ENCODE measurements around the gene NT5M.

Gene NT5M

GRCh38 chr17:17343896-17344506 is 40.8 kb downstream of the NT5M start:
- DNase-seq (ENCODE audit: low read depth) = no peak

- no peak for DNase-seq (ENCODE audit: low read depth)
Observed at GRCh38 chr17:17344507-17345293, 41.5 kb downstream of the NT5M start.

- DNase-seq (ENCODE audit: low read depth) = no peak
Observed at GRCh38 chr17:17345294-17345597, 42.1 kb downstream of the NT5M start.

- DNase-seq (ENCODE audit: low read depth) = no peak
Observed at GRCh38 chr17:17345686-17346427, 42.7 kb downstream of the NT5M start.

- DNase-seq (ENCODE audit: low read depth) = no peak
Observed at GRCh38 chr17:17346428-17347233, 43.5 kb downstream of the NT5M start.

DNA sequence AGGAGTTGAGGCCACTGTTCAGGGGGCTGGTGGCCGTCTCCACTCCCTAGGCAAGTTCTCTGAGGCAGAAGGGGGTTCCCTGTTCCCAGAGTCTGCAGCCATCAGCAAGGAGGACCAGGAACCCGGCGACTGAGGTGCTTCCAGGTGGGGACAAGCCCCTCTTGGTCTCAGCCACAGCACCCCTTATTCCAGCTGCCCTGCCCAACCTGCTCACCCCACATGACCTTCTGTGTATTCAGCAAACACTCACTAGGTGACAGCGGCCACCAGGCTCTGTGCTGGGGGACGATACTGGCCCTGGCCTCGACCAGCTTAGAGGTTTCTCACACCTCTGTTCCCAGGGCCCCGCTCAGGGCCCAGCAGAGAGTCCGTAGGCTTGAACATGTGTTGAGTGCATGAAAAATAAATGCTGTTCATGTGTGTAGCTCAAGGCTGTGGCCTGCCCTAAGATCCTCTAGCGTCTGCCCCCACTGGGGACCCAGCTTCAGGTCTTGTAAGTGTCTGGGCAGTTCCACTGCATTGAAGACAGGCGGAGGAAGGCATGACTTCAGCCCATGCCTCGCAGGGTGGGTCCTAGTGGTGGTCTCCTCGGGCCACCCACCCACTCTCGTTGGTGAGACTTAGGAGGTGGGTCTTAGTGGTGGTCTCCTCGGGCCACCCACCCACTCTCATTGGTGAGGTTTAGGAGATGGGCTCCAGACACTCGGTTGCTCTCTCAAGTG is 44.2 kb downstream of the NT5M start:
- no peak for DNase-seq (ENCODE audit: low read depth)

DNA sequence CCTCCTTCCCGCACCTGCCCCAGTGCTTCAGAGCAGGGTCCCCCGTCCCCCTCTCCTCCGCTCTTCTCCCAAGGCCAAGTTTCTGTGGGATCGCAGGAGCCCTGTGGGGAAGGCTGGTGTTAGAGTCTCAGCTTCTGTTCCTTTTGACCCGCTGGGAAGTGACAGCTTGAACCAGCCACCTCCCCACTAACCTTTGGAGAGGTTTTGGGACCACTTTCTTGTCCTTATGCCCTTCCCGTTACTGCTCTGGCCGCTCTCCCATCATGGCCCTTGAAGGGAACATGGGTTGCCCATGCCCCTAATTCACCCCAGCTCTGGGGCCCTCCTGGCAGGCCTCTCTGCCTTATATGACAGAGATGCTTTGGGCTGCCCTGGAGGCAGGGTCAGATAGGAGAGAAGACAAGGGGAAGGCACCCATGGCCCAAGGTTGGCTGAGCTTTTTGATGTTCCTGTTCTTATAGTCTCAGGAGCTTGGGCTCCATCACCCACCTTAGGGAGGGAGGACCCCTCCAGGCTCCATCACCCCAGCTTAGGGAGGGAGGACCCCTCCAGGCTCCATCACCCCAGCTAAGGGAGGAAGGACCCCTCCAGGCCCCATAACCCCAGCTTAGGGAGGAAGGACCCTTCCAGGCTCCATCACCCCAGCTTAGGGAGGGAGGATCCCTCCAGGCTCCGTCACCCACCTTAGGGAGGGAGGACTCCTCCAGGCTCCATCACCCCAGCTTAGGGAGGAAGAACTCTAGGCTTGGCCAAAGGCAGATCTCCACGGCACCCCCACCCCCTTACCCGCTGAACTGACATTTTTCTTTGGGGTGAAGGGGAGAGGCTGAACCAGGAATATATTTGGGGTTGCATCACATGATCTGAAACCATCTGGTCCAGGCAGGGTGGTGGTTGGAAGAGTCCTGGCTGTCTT is 45.0 kb downstream of the NT5M start:
- DNase-seq (ENCODE audit: low read depth) = no peak

- DNase-seq (ENCODE audit: low read depth) = no peak
Observed at GRCh38 chr17:17348872-17349723, 45.9 kb downstream of the NT5M start.

GRCh38 chr17:17349724-17350106 is 46.5 kb downstream of the NT5M start:
- no peak for DNase-seq (ENCODE audit: low read depth)

DNA sequence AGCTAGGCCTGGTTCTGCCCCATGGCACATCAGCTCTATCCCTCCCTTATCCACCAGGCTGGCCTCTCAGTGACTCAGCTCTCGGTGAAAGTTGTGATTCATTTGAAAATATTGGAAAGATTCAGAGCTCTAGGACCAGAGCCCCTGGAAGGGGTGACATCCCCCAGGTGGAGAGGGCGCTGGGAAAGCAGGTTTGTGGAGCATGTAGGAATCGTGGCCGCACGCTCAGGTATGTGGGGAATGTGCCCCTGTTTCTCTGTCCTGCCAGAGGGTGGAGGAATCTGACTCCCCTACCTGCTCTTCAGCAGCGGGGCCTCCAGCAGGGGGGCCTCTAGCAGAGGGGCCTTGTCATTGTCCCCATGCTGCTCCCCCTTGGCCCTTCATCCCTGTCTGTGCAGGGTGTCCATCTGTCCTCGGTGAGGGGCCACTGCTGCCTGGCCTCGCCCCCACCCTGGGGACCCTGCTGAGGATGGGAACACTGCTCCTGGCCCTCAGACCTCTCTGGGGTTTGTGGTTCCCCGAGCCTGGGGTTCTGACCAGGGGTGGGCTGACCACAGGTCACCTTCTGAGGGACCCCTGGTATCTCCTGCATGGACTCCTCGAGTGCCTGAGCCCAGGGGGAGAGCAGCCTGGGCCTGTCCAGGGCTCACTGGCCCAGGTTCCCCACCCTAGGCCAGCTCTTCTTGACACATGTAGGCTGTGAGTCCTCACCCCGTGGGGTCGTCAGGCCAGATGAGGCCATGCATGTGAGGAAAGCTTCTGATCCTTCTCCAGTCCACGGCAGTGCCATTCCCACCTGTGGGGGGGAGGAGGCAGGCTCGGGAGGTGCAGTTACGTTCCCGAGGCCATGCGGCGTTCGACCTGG is 47.5 kb downstream of the NT5M start:
- no peak for DNase-seq (ENCODE audit: low read depth)

DNA sequence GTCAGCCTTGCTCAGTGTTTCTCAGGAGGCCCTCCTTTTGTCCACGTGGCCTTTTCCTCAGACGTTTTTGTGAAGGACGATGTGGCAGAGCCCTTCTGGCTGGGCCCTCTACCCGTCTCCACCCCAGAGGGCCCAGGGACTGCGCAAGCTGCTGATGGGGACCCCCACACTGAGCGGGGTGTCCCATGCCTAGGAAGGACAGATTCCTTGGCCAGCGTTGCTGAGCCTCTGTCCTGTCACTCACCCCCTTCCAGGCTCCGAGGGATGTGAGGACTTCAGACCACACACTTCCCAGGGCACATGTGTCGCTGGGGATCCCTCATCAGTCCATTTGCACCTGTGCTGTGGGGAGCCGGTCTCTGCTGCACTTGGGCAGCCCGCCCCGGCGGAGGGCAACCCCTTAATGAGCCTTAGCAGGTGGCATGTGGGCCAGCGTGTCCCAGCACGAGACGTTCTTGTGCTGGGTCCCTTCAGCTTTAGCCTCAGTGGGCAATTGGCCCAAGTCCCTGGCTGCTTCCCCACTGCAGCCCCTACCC is 48.3 kb downstream of the NT5M start:
- DNase-seq (ENCODE audit: low read depth) = no peak

DNA sequence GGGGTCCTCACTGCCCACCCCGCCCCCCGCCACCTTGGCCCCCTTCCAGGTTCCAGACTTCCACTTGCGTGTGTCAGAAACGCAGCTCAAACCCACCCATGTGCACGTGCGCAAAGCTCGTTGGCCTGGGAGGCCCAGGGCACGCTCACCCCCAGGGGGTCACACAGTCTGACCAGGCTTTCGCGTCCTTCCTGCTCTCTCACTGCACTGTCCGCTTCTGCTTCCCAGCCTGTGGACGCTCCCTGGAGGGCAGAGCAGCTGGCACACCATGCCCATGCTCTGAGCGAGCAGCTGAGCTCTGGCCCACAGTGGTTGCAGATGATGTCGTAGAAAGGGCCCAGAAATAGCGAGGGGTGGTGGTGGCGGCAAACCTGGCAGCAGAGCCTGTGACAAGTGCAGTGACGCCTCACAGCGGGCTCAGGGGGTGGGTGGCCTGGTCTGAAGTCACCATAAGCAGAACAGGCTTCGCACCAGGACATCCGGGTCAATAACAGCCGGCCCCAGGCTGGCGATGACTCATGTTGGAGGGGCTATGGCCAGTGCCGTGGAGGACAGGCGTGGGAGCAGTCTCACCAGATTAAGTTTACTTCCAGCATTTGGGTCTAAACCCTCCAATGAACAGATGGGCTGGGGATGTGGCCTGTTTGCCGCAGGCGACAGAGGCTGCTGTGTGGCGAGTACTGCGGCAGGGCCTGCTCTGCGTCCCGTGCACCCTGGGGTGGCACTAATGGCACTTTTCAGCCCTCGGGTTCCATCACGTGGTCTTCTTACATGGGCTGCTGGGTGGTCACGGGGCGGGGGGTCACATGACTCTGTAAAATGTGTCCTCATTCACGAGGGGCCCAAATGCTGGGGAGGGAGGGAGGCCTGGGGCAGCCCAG is 49.0 kb downstream of the NT5M start:
- no peak for DNase-seq (ENCODE audit: low read depth)

- DNase-seq (ENCODE audit: low read depth) = no peak
Observed at GRCh38 chr17:17352836-17353624, 49.9 kb downstream of the NT5M start.

- no peak for DNase-seq (ENCODE audit: low read depth)
Observed at GRCh38 chr17:17353625-17354484, 50.7 kb downstream of the NT5M start.

DNA sequence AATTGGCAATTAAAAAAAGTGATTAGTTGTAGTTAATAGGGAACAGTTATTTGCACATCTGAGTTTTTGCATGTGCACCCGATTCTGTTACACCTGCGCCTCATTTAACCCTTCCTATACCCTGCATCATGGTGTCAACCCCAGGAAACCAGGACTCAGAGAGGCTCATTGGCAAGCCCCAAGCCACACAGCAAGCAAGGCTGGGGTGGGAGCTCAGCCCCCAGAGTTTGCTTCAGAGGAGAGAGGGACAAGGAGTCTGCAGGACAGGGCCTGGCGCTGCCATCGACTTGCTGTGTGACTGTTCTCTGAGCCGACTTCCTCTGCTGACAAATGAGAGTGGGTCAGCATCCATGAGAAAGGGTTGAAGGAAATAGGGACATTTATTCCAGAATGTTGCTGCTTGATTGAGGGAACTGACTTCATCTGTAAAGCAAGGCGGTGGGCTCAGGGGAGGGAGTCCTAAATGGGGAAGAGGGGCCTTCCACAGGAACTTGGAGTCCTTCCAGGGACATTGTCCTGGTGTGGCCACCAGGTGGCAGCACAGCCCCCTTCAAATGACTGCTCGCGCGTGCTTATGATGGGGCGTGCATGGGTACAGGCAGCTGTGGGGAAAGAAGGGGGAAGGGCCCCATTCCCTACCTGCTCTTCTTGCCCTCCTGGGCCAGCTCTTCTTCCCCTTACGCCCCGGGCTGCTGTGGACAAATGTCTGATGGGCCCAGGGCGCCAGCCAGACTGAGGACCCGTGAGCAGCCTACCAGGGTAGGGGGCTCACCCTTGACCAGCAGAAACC is 51.6 kb downstream of the NT5M start:
- peak; percentile 62 for DNase-seq (ENCODE audit: low read depth)
